Measurements from ENCODE around the gene TLL2. TPM values are rescaled to one million over a fixed set of nuclear protein-coding genes. Genes with fewer than 3 reads are reported as not detected.

Gene TLL2
- total RNA-seq, 1 experiment from 2014 or later, result not detected

DNA sequence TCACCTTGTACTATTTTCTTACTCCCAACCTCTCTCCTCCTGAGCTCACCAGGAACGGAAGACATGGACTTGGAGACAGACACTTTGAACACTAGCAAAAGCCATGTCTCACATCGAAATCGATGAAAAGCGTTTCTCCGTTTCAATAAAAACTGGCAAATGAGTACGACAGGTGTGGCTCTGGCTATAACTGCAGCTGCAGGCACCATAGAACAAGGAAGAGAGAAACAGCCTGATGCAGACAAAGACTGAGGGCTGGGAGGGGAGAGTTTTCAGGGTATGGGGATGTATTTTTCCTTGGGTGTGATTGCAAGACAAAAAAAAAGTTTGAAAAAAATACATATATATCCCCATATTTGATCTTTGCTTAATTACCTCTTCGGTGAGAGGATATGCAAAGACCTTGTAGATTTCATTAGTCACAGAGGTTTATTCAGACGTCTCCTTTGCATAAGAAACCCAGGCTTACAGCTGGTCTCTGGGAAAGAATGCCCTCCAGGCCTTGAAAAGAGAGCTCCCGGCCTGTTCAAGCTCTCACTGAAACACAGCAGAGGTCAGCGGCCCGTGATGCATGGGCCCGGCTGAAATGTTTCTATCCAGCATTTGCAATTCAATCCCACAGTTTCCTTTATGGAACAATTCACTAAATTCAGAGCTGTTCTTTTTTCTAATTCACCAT is 63.1 kb downstream of the TLL2 start:
- Histone ChIP-seq H3K36me3 (no peaks in the 10 kb centered on the region), H3K9me3 (no peaks in the 10 kb centered on the region), H3K27me3 (no peaks in the 10 kb centered on the region), H3K4me3 (no peak overlapping the region)
- no peak for DNase-seq

DNA sequence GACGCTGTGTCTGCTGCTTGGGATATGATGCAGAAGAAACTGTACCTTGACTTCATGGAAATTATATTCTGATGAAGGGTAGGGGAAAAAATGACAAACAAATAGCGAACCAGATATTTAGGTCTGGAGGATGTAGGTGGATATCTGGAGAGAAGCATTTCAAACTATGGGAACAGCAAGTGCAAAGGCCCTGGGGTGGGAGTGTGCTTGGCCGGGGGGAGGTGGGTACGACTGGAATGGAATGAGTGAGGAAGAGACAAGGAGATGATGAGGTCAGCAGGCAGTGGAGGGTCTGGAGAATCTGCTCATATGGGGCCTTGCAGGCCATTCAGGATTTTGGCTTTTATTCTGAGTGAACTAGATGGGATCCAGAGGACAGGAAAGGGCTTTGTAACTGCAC is 65.2 kb downstream of the TLL2 start:
- Histone ChIP-seq H3K36me3 (no peaks in the 10 kb centered on the region), H3K4me3 (no peak overlapping the region), H3K27me3 (no peaks in the 10 kb centered on the region), H3K9me3 (no peaks in the 10 kb centered on the region)
- no peak for DNase-seq

DNA sequence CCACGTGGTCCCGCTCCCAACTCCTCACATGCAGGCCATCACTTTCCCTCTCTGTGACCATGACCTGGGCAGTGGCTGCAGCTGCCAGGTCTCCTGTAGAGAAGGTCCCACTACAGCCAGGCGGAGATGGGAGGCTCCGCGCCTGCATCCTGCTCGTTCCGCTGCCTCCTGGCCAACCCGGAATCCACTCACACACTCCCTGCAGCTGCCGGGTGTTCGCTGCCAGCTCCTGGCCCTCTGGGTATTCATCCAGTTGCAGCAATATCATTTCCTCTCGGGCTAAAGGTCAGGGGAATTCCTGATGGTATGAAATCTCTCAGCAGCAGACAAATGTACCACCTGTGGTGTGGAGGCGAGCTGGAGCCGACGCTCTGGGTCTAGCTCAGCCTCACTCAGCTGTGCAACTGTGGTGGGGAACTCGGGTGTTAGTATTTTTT is 65.7 kb downstream of the TLL2 start:
- Histone ChIP-seq H3K27me3 (no peaks in the 10 kb centered on the region), H3K4me3 (no peak overlapping the region), H3K36me3 (no peaks in the 10 kb centered on the region), H3K9me3 (no peaks in the 10 kb centered on the region)
- peak; percentile 61 for DNase-seq

DNA sequence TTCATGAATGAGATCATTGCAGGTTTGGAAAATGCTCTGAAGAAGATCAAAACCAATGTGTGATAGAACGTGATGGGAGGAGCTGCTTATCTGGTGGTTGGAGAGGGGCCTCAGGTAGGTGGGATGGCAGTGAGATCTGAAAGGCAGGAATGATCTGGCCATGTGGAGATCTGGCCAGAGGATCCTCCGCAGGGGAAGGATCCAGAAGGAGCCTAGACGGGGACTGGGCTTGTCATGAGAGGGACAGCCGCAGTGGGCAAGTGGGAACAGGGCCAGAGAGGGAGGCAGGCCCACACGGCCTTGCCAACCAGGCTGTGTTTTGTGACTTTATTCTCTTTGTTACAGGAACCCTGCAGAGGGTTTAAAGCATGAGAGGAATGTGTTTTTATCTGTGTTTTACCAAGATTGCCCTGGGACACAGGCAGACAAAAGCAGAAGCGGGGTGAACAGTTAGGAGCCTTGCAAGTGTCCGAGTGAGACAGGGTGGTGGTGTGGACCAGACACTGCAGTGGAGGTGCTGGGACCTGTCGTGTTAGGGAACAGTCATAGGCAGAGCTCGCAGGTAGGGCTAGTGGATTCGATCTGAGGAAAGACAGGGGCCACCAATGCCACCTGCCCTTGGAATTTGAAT is 66.6 kb downstream of the TLL2 start:
- DNase-seq, result no peak
- Histone ChIP-seq H3K9me3 (no peaks in the 10 kb centered on the region), H3K36me3 (no peaks in the 10 kb centered on the region), H3K27me3 (no peaks in the 10 kb centered on the region), H3K4me3 (no peak overlapping the region)

DNA sequence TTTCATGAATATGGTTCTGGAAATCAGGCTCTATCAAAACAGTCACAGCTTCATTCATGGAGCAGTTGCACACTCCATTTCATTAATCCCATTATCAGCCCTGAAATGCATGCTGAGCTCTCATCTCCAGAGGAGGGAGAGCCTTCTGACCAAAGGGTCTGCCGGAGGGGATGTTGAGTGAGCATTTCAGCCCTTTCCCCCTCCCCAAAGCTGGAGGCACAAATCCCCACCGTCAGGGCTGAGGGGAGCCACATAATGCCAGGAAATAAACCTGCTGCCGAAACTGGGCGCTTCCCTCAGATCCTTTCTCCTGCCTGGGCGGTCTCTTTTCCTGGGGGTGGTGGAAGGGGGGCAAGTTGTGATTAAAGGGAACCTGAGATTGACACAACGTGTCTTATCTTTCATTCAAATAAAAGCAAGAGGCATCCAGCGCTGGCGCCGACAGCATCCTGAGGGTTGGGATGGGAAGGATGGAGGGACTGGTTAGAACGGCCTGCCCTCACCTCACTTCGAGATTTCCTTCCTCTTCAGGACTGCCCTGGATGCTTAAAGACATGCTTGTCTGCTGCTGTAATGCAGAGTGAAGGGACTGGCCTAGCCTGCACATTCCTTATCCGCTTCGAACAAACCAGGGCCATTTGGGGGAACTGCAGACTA is 71.6 kb downstream of the TLL2 start:
- Histone ChIP-seq H3K36me3 (no peaks in the 10 kb centered on the region), H3K4me3 (no peak overlapping the region), H3K9me3 (peaks cover 5% of the 10 kb centered on the region), H3K27me3 (no peaks in the 10 kb centered on the region)
- no peak for DNase-seq

DNA sequence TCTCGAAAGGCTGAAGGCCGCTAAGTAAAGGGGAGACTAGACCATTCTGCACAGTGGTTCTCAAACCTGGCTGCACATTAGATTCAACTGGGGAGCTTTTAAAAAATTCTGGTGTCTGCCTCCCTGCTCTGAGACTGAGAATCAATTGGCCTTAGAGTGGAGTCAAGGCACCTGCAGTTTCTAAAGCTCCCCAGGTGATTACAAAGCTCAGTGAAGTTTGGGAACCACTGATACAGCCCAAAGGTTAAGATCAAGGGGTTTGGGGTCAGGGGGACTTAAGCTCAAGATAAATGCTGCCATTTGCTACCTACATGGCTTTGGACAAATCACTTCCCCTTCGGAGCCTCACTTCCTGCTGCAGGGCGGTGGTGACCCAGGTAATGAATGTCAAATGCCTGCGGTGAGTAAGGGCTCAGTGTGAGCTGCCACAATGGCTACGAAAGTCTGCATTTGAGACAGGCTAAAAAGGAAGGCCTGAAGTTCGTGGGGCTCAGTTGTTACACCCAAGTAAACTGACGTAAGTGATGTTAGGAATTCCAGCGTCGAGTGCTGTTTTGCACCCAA is 72.3 kb downstream of the TLL2 start:
- Histone ChIP-seq H3K4me3 (no peak overlapping the region), H3K27me3 (no peaks in the 10 kb centered on the region), H3K36me3 (no peaks in the 10 kb centered on the region), H3K9me3 (peaks cover 5% of the 10 kb centered on the region)
- DNase-seq, result no peak

DNA sequence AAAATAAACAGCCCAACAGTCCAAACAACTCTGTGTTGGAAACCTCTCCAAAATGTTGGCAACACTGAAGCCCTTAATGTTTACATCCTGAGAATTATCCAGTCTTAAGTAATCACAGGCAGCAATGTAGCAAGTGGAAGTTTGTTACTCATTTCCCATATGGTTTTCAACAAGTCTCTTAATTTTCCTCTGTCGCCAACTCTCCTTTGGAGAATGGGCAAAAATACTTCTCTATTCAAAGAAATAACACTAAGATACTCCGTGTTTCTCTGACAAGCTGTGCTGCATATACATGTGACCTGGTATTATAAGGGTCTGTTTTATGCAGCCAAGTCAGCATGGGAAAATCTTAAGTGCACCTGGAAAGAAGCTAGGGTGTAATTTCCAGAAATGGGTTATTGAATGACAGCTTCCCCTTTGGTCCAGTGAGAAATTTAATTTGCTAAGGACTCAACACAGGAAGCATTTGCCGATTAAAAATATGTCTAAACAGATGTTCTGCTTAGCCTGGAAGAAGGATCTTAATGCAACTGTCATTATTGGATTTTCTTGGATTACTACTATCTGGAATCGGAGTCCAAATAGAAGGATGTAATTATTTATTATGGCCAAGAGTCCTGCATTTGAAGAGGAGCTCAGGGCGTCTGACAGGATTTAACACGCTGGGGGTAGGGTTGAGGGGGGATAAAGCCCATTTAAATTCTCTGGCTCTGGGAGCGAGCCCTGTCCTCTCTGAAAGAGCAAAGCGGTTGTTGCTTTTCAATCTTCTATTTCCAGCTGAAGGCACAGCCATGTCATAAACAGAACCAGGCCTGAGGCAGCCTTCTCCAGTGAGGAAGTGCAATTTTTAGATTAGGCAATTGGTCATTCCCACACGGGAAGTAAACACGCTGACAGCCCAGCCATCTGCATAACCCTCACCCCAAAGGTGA is 73.1 kb downstream of the TLL2 start:
- Histone ChIP-seq H3K27me3 (no peaks in the 10 kb centered on the region), H3K4me3 (no peak overlapping the region), H3K9me3 (peaks cover 5% of the 10 kb centered on the region), H3K36me3 (no peaks in the 10 kb centered on the region)
- DNase-seq, result peak; percentile 3

DNA sequence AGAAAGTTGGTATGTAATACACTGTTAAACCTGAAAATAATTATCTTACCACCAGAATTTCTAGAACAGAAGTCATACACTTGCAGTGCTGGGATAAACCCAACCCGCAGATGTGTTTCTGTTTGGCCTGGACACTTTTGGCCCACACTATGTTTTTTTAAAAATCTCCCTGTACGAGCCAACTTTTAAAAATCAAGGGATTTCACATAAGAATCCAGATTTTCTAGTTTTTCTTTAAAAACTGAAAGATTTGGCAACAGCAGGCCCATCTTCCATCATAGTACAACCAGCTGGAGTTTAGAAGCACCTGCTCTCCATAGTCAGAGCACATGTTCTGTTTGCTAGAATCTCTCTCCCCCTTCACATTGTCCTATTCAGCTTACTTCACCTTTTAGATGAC is 74.0 kb downstream of the TLL2 start:
- Histone ChIP-seq H3K4me3 (no peak overlapping the region), H3K36me3 (no peaks in the 10 kb centered on the region), H3K9me3 (peaks cover 8% of the 10 kb centered on the region), H3K27me3 (no peaks in the 10 kb centered on the region)
- DNase-seq, result no peak

DNA sequence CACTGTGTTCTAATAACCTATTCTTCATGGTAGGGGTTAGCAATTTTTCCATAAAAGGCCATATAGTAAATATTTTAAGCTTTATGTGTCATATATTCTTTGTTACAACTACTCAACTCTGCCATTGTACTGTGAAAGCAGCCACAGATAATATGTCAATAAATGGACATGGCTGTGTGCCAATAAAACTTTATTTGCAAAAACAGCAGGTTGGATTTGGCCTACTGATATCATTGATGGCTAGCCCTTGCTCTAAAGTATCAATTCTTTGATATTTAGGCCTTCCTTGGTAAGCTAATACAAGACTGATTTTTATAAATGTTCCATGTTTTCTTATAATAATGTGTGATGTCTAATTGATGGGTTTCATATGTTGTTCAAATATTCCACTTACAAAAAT is 77.7 kb downstream of the TLL2 start:
- Histone ChIP-seq H3K4me3 (no peak overlapping the region), H3K9me3 (peaks cover 8% of the 10 kb centered on the region), H3K36me3 (no peaks in the 10 kb centered on the region), H3K27me3 (no peaks in the 10 kb centered on the region)
- no peak for DNase-seq

DNA sequence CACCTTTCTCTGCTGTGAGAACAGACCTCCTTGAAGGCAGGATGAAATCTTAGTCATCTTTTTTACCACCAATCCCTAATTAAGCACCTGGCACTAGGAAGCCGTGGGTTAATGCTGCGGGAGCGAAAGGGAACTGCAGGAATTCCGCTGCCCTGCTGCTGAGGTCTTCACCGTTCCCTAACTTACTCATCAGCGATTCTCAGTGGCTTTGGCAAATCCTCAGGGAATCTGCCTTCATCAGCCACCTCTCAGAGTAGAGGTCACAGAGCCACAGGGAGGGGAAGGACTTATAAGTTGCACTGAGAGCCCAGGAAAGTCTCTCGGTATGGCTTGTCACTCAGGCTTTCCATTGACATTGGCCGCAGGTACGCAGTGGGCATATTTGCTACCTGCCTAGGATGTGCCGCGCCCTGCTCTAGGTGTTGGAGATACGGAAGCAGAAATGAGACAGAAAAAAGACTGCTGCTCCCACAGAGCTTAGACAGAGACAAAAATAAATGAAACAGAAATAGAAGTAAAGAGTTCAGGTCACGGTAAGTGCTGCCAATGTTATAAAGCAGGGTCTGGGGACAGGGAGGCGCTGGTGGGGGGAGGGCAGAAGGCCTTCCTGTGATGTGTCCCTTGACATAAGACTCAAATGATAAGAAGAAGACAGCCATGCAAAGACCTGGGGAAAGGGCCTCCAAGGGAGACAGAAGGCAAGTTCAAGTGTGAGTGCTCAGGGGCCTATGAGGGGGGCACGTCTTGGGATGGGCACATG is 82.3 kb downstream of the TLL2 start:
- H3K36me3 ChIP-seq, result no peaks in the 10 kb centered on the region
- H3K4me3 ChIP-seq, result no peak overlapping the region
- 0 out of 2 replicates have a peak, but pooled peaks cover 3% of the 10 kb centered on the region for H3K9me3 ChIP-seq
- DNase-seq, result no peak
- H3K27me3 ChIP-seq, result peaks cover 2% of the 10 kb centered on the region; the same call in 1 of the 2 replicates

DNA sequence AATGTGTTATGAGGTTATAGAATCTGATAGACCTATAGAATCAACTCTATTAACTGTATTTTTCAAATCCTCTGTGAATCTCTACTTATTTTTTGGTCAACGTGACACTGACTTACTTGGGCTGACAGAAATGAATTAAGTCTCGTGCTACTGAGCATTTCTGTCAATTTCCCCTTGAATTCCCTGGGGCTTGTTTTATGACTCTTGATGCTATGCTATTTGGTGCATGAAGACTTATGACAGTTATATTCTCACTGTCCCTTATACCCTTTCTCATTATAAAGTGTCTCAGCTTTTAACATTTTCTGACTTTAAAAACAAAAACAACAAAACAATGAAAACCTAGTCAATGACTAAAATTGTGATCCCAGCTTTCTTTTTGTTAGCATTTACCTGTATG is 86.4 kb downstream of the TLL2 start:
- no peaks in the 10 kb centered on the region for H3K36me3 ChIP-seq
- H3K9me3 ChIP-seq, result no peaks in the 10 kb centered on the region
- no peak overlapping the region for H3K4me3 ChIP-seq
- peaks cover 12% of the 10 kb centered on the region for H3K27me3 ChIP-seq
- DNase-seq, result no peak

DNA sequence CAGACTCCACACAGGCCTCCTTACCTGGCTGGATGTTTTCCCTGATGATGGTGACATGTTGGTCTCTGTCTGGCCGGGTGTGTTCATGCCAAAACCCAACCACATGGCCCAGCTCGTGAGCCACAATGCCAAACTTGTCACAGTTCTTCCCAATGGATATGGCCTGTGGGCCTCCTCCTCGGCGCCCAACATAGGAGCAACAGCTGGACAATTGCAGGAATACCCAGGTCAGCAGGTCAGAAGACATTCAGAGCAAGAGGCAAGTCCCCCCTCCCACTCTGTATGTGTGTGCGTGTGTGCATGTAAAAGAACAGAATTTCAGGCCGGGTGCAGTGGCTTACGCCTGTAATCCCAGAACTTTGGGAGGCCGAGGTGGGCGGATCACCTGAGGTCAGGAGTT is 91.2 kb downstream of the TLL2 start:
- Histone ChIP-seq H3K27me3 (peaks cover 12% of the 10 kb centered on the region), H3K36me3 (no peaks in the 10 kb centered on the region), H3K4me3 (no peak overlapping the region), H3K9me3 (no peaks in the 10 kb centered on the region)
- DNase-seq, result no peak

DNA sequence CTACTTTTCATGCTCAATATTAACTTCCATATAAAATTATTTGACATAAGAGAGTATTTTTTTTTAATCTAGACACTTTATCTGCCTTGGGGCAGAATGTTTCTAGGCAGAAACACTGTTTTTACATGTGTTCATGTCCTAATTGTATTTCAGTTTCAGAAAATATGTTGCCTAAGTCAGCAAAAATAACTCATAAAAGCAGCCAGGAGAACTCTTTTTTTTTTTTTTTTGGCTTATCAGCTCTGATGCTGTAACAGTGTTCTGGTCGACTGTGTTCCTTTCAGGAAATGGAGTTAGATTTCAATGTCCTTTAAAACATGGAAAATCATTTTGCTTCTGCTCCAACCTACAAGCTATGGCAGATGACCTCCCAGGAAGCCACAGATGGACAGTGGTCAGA is 91.7 kb downstream of the TLL2 start:
- H3K36me3 ChIP-seq, result no peaks in the 10 kb centered on the region
- H3K4me3 ChIP-seq, result no peak overlapping the region
- H3K27me3 ChIP-seq, result peaks cover 10% of the 10 kb centered on the region
- no peaks in the 10 kb centered on the region for H3K9me3 ChIP-seq
- no peak for DNase-seq

DNA sequence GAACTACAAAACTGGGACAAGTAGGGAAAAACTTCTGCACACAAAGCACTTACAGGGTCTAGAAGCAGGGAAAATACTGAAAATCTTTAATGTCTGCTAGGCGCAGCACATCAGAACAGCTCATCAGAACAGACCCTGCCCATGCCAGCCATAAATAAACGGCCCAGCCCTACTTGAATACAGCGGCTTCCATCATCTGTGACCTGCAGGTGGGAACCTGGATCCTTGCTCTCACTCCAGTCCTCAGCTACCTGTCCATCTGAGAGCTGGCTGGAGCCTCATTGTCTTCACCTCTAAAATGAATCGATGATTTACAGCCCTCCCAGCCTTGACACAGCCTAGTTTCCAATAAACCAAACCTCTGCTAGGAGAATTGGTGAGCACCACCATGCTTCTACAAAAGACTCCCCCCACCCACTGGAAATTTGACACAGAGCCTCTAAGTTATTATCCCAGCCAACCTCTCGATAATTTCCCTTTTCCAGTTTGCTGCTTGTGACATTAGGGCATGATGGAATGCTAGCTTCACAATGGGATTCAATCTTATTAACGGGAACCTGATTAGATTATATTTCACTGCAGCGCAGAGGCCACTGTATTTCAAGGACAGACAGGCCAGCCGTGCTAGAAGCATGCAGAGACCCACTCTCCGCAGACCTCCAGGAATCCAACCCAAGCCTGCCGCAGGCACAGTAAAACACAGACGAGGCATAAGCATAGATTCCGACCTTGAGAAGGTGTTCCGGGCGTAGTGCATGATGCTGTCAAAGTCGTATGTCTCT is 93.3 kb downstream of the TLL2 start:
- Histone ChIP-seq H3K9me3 (no peaks in the 10 kb centered on the region), H3K4me3 (no peak overlapping the region), H3K36me3 (no peaks in the 10 kb centered on the region), H3K27me3 (peaks cover 6% of the 10 kb centered on the region; the same call in 1 of the 2 replicates)
- DNase-seq, result no peak

DNA sequence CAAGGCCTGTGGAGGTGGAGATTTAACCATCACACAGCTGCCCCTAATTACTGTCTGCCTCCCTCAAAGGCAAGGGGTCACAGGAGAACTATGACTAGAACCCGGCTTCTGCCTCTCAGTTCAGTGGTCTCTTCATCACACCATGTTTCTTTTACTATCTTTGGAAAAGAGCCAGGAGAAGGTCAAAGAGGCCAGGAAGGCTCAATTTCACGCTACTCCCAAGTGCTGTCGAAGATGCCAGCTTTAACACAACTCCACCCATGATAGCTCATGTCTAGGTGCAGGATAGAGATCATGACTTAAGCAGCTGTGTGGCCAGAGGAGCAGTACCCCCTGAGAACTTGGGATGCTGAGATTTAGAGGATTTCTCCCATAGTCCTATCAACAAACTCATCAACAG is 94.4 kb downstream of the TLL2 start:
- H3K36me3 ChIP-seq, result no peaks in the 10 kb centered on the region
- H3K4me3 ChIP-seq, result no peak overlapping the region
- no peaks in the 10 kb centered on the region for H3K9me3 ChIP-seq
- H3K27me3 ChIP-seq, result peaks cover 6% of the 10 kb centered on the region; the same call in 1 of the 2 replicates
- no peak for DNase-seq
